ENCODE data around the gene MYO1D.

Gene MYO1D

DNA sequence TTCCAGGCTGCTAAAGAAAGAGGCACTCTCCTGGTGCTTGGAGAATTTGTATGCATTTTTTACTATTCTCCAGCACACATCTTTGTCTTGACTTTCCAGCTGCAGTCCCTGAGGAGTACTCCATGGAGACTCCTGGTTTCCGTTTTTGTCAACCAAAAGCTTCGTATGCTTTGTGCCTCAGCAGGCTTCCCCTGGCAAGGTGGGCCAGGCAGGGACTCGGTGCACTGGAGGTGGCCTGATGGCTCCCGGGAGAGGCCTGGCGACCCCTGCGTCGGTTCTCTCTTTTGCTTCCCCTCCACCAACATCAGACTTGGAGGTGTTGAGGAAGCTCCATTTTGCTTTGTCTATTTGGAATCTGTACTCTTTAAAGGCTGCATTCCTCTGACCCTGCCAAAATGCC is 366.5 kb downstream of the MYO1D start:
- Mint-ChIP-seq H3K36me3 (ENCODE audit: insufficient read depth) (peaks cover 2% of the 10 kb centered on the region), H3K9me3 (no peaks in the 10 kb centered on the region), H3K4me1 (ENCODE audit: low read depth in 2 of 2) (peaks cover 2 to 28% of the 10 kb centered on the region in 2 donors), H3K4me3 (no peak overlapping the region), H3K27me3 (no peaks in the 10 kb centered on the region), H3K27ac (peak overlapping the region in 1 of 2 donors; percentile 77)
- DNase-seq (no peak), ATAC-seq (replicated peaks) (no peak)

DNA sequence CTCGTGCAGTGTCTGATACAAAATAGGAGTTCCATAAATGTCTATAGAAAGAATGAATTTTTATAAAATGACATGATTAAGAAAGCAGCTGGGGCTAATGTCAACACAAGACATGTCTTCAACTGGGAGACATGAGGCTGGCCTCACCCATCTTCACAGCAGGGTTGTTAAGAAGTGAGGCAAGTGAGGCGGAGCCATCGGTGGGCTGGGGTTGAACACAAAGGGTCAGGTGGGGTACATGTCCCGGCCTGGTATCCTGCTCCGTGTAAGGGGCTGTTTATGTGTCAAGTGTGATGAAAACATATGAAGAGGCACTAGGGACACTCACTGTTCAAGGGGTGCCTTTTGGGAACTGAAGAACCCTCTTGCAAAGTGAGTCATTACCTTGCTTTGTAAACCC is 368.0 kb downstream of the MYO1D start:
- Mint-ChIP-seq H3K4me1 (ENCODE audit: low read depth in 2 of 2) (peaks cover 16 to 44% of the 10 kb centered on the region in 2 donors), H3K27ac (peak overlapping the region in 1 of 2 donors; percentile 92), H3K4me3 (no peak overlapping the region), H3K36me3 (ENCODE audit: insufficient read depth) (peaks cover 6% of the 10 kb centered on the region), H3K9me3 (no peaks in the 10 kb centered on the region), H3K27me3 (no peaks in the 10 kb centered on the region)
- DNase-seq (no peak), ATAC-seq (replicated peaks) (no peak)

DNA sequence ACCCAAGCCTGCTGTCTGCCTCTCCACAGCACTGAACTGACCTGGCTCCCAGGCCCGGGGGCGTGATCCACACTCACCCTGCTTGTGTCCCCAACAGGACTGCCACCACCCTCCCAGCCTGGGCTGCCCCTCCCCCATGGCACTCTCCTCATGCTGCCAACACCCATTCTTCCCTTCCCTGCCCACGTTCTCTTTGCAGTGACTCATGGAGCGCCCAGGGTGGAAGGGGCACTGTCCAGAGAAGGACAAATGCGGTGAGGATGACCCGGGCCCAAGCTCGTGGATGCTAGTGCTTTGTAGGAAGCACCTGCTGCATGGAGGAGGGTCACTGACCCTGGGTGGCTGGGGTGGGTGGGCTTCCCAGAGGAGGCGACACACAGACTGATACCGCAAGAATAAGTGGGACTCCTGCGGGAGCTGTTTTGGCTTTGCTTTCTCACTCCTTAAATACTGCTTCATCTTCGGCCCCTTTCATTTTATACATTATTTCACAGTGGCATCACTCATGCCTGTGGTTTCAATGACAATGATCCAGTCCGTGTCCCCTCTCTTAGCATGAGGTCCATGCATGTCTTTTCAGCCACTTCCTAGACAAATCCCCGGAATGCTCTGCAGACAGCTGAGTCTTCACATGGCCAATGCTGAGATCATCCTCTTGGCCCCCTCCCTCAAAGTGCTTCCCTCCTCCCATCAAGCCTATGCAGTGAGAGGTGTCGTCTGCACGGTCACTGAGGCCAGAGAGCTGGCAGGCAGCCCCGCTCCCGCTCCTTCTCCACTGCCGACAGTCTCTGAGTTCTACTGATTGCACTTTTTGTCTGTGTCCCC is 372.5 kb downstream of the MYO1D start:
- H3K9me3 Mint-ChIP-seq: no peaks in the 10 kb centered on the region
- ATAC-seq (replicated peaks) (no peak), DNase-seq (no peak)
- H3K27me3 Mint-ChIP-seq: no peaks in the 10 kb centered on the region
- H3K36me3 Mint-ChIP-seq (ENCODE audit: insufficient read depth): peaks cover 7% of the 10 kb centered on the region
- peak overlapping the region; percentile 92 to 96 for H3K27ac Mint-ChIP-seq
- H3K4me3 Mint-ChIP-seq: peak overlapping the region; percentile 69 to 71
- peaks cover 39 to 57% of the 10 kb centered on the region in 2 donors for H3K4me1 Mint-ChIP-seq (ENCODE audit: low read depth in 2 of 2)

DNA sequence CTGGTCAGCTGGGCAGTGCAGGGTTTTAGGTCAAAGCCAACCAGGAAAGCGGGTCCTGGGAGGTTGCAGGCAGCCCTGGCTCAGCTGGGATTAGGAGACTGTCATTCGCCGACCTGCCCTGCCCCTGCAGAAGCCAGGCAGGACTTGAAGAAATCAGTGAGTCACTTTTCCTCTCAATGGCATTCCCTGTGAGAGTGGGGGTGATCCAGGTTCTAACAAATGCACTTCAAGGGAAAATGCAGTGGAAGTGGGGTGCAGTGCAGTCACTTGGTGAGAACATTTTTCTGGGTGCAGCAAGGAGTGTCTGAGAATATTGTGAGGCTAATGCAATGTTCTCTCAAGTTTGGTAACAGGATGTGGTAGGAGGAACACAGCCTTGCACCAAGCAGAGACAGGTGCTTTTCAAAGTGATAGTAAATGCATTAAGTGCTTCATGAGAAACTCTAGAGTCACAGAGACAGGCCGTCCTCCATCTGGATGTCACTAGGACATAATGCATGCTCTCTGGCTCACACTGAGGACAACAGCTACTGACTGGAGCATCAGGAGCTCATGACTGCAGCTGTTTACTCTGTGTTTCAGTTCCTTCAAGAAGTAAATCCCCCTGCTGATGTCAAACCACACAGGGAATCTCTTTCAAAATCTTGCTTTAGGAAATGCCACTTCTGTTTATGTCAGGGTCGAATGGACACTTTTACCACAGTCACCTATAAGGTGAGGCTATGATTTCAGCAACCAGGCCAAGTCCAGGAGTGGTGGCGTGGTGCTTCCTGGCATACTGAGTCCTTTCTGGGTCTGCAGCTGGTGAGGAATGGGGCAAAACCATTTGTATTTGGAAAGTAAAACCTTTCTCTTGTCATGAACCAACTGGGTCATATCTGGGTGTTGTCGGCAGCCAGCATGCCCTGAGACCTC is 373.4 kb downstream of the MYO1D start:
- H3K27me3 Mint-ChIP-seq: no peaks in the 10 kb centered on the region
- H3K36me3 Mint-ChIP-seq (ENCODE audit: insufficient read depth): peaks cover 7% of the 10 kb centered on the region
- ATAC-seq (replicated peaks) (peak; percentile 92), DNase-seq (peak; percentile 33 to 46 (median 38))
- peak overlapping the region; percentile 92 to 96 for H3K27ac Mint-ChIP-seq
- H3K9me3 Mint-ChIP-seq: no peaks in the 10 kb centered on the region
- peak overlapping the region; percentile 69 to 71 for H3K4me3 Mint-ChIP-seq
- peaks cover 39 to 57% of the 10 kb centered on the region in 2 donors for H3K4me1 Mint-ChIP-seq (ENCODE audit: low read depth in 2 of 2)

DNA sequence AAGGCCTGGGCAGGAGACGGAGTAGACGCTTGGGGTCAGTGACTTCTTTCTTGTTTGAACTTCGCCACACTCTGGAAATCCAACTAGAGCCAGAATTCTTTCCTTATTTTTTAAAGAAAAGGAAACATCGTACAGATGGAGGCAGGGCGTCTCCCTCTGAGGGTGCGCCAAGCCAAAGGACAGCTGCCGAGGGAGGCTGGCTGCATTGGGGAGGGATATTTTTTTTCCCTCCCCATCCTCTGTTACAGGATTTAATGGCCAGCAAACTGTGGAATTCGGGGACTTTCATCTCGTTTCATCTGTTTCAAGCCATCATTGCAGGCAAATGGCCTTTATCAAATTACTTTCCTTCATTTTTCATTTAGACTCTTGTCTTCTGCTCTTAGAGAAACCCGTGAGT is 374.2 kb downstream of the MYO1D start:
- ATAC-seq (replicated peaks): no peak
- H3K9me3 Mint-ChIP-seq: no peaks in the 10 kb centered on the region
- H3K27ac Mint-ChIP-seq: peak overlapping the region; percentile 92 to 96
- H3K4me1 Mint-ChIP-seq (ENCODE audit: low read depth in 2 of 2): peaks cover 41 to 57% of the 10 kb centered on the region in 2 donors
- H3K4me3 Mint-ChIP-seq: peak overlapping the region; percentile 69 to 71
- no peak for DNase-seq
- no peaks in the 10 kb centered on the region for H3K27me3 Mint-ChIP-seq
- H3K36me3 Mint-ChIP-seq (ENCODE audit: insufficient read depth): peaks cover 7% of the 10 kb centered on the region

DNA sequence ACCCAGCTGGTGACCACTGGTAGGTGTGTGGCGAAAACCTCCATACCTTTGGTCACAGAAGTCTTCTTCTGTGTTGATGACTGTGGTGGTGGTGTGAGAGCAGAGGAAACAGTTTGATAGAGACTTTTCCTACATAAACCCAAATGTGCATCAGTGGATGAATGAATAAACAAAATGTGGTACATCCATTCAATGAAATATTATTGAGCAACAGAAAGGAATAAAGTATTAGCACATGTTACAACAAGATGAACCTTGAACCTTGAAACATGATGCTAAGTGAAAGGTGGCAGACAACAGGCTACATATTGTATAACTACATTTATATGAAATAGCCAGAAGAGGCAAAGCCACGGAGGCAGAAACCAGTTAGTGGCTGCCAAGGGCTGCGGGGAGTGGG is 374.9 kb downstream of the MYO1D start:
- H3K36me3 Mint-ChIP-seq (ENCODE audit: insufficient read depth): peaks cover 7% of the 10 kb centered on the region

DNA sequence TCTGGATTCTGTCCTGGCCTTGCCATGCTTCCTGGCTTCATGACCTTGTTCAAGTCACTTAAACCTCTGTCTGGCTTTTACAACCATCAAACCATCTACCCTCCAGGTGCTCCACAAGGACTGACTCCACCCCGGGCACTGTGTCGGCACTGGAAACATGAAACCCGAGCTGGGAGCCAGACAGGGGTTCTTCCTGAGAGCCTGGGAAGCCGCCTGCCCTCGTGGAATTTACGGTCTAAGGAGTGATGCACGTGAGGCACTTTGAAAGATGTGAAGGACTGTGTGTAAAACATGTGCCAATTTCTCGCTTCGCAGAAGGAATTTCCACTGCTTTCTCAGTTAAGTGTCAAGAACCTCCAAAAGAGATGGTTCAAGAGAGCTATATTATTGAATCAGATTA is 378.5 kb downstream of the MYO1D start:
- Mint-ChIP-seq H3K9me3 (no peaks in the 10 kb centered on the region), H3K36me3 (ENCODE audit: insufficient read depth) (peaks cover 3% of the 10 kb centered on the region), H3K27me3 (no peaks in the 10 kb centered on the region), H3K27ac (peak overlapping the region in 1 of 2 donors; percentile 8), H3K4me3 (no peak overlapping the region), H3K4me1 (ENCODE audit: low read depth in 2 of 2) (peaks cover 22 to 23% of the 10 kb centered on the region in 2 donors)
- ATAC-seq (replicated peaks) (no peak), DNase-seq (no peak)

More for the DNA sequence above, 374.9 kb downstream of the MYO1D start:
- peak overlapping the region; percentile 24 to 69 for H3K4me3 Mint-ChIP-seq
- DNase-seq (no peak), ATAC-seq (replicated peaks) (no peak)
- peaks cover 41 to 53% of the 10 kb centered on the region in 2 donors for H3K4me1 Mint-ChIP-seq (ENCODE audit: low read depth in 2 of 2)
- peak overlapping the region; percentile 71 to 80 for H3K27ac Mint-ChIP-seq
- no peaks in the 10 kb centered on the region for H3K27me3 Mint-ChIP-seq
- no peaks in the 10 kb centered on the region for H3K9me3 Mint-ChIP-seq

DNA sequence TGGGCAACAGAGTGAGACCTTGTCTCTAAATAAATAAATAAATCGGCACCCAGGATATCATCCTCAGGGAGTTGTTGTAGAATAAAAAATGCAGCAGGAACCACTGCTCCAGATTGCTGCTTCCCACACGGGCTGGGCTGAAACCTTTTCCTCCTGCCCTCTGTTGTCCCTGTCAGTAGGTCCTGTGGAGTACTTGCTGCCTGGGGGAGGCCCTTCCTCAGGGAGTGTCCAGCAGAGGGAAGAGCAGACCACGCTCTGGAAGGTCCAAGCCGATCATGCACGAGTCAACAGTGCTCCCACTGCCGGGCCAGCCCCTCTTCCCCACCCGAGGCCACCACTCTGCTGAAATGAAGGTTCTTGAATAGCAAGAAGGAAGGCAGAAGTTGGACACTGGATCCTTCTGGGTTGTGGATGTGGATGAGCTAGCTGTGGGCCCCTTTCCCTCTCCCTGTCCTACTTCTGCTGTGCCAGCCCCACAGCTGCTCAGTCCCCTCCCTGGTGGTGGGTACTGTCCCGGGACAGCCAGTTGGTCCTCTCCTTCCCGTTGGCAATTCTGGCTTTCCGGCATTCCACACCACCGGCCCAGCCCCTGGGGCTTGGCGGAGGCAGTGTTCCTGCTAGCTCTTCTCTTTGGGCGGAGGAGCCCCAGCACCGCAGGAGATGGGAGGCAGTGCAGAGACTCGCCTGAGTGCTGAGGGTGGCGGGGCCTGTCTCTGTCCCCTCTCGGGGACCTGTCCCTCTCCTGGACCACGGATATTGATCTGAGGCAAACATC is 379.3 kb downstream of the MYO1D start:
- H3K4me3 Mint-ChIP-seq: no peak overlapping the region
- no peaks in the 10 kb centered on the region for H3K36me3 Mint-ChIP-seq (ENCODE audit: insufficient read depth)
- H3K4me1 Mint-ChIP-seq (ENCODE audit: low read depth in 2 of 2): peaks cover 21% of the 10 kb centered on the region in 2 donors
- H3K9me3 Mint-ChIP-seq: no peaks in the 10 kb centered on the region
- no peaks in the 10 kb centered on the region for H3K27me3 Mint-ChIP-seq
- ATAC-seq (replicated peaks): no peak
- H3K27ac Mint-ChIP-seq: peak overlapping the region in 1 of 2 donors; percentile 8
- DNase-seq: no peak

DNA sequence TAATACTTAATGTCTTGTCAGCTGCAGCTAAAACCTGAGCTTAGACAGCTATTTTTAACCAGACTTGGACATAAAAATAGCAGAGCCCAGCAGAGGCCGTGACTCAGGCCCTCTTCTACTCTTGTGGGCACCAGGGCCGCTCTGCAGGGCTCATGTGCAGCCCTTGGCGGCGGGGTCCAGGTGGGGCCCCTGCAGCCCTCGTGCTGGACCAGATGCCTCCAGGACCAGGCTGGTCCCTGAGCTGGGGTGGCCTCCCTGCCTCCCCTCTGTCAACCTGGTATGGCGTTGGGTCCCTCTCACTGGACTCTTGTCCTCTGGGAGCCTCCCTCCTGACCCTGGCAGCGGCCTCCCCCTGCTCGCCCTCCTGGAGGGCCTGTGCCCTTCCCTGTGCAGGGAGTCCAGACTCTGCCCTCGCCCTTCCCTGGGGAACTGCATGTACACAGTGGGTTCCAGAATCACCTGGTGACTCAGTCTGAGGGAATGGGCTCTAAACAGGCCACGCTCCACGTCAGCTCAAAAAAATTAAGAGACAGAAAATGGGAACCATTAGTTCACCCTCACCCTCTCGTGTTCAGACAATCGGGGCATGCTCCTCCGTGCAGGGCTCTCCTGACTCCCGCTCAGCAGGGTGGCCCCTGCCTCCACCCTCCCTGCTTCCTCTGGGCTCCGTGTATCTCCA is 380.4 kb downstream of the MYO1D start:
- Mint-ChIP-seq H3K27me3 (no peaks in the 10 kb centered on the region), H3K36me3 (ENCODE audit: insufficient read depth) (peaks cover 4% of the 10 kb centered on the region), H3K4me3 (no peak overlapping the region), H3K27ac (no peak overlapping the region), H3K4me1 (ENCODE audit: low read depth in 2 of 2) (peaks cover 21 to 22% of the 10 kb centered on the region in 2 donors), H3K9me3 (no peaks in the 10 kb centered on the region)
- no peak for DNase-seq
- no peak for ATAC-seq (replicated peaks)

DNA sequence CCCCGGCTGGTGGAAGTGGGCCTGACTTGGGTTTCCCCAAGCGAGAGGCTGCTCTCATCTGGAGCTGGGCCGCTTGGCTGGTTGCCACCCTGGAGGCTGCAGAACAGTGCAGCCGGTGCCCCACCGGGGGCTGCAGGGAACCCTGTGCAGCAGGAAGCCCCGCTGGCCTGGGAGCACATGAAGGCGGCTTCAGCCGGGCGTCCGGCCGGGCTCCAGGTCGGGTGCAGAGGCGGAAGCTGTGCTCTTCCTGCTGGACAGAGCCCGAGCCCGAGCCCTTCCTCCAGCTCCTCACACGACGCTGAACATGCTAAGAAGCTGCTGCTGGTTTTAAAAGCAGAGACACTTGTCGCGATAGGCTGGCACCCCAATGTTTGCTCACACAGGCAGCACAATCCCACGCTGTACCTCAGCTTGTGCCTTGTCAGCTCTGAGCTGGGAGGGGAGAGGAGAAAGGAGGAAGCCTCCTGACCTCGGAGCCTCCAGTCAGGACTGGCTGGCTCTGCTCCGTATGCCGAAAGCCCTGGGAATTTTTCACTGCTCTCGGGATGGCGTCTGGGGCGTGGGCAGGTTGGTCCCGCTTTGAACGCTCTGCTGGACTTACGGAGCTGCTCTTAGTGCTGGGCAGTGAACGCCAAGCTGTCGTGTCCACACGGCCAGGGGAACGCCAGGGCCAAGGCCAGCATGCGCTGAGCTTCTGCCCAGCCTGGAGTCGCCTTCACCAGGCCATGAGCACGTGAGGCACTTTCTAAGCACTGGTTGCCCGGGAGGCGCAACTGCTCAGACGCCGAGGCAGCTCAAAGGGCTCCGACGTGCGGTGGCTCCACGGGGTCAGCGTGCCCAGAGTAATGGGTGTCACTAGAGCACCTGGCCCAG is 381.3 kb downstream of the MYO1D start:
- no peak overlapping the region for H3K27ac Mint-ChIP-seq
- no peaks in the 10 kb centered on the region for H3K9me3 Mint-ChIP-seq
- peaks cover 4% of the 10 kb centered on the region for H3K36me3 Mint-ChIP-seq (ENCODE audit: insufficient read depth)
- no peaks in the 10 kb centered on the region for H3K27me3 Mint-ChIP-seq
- H3K4me1 Mint-ChIP-seq (ENCODE audit: low read depth in 2 of 2): peaks cover 22% of the 10 kb centered on the region in 2 donors
- ATAC-seq (replicated peaks) (no peak), DNase-seq (no peak)
- no peak overlapping the region for H3K4me3 Mint-ChIP-seq

DNA sequence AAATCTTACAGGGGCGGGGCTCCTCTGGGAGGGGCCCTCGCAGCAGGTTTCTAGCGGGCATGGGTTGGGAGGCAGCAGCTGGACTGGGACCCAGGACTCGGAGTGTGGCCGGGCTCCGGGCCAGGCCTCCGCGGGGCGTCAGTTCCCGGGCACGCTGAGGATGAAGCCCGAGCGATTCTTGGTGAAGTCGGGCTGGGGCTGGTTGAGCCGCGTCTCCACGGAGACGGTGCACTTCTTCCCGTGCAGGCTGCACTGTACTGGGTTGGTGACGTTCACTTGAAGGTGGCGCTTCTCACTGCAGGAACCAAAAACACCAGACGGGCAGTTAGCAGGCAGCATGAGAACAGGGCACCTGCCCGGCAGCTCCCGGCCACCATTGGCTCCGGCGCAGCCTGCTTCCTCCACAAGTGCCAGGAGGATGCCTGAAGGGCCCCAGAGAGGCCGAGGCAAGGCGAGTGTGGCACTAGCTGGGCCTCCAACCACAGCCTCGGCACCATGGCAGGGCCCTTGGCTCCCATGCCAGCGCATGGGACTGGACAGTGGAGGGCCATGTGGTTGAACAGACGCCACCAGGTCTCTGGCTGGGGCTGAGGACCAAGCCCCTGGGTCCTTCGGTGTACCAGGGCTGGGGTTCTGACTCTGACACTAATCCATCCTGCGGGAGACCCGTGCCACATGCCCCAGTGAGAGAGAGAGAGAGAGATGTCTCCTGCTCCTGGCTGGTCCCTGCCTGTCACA is 382.1 kb downstream of the MYO1D start:
- Mint-ChIP-seq H3K27me3 (no peaks in the 10 kb centered on the region), H3K36me3 (ENCODE audit: insufficient read depth) (peaks cover 4% of the 10 kb centered on the region), H3K4me3 (no peak overlapping the region), H3K9me3 (no peaks in the 10 kb centered on the region), H3K27ac (peak overlapping the region in 1 of 2 donors; percentile 10), H3K4me1 (ENCODE audit: low read depth in 2 of 2) (peaks cover 20 to 29% of the 10 kb centered on the region in 2 donors)
- ATAC-seq (replicated peaks): no peak
- DNase-seq: no peak

Data from effector memory CD8-positive, alpha-beta T cell (primary cell).